ENCODE measurements around the gene SYS1. TPM values are rescaled to one million over a fixed set of nuclear protein-coding genes. Genes with fewer than 3 reads are reported as not detected.

SYS1 gene
- total RNA-seq, 1 donor from 2014 or later = 12.7 TPM

Other genes with a start within 250 kb of the SYS1 start
- gene WFDC5, start 248.0 kb upstream of the SYS1 start, total RNA-seq = 5.2 TPM
- 1.1 TPM for gene WFDC12, start 238.7 kb upstream of the SYS1 start, total RNA-seq
- 509 TPM for gene PI3, start 188.3 kb upstream of the SYS1 start, total RNA-seq
- gene SEMG1, start 156.1 kb upstream of the SYS1 start, total RNA-seq = not detected
- gene SEMG2, start 141.8 kb upstream of the SYS1 start, total RNA-seq = not detected
- gene SLPI, start 108.6 kb upstream of the SYS1 start, total RNA-seq = 52.0 TPM
- gene RBPJL, start 56.3 kb upstream of the SYS1 start, total RNA-seq = not detected
- gene MATN4, start 54.9 kb upstream of the SYS1 start, total RNA-seq = 0.99 TPM
- 48.8 TPM for gene SDC4, start 14.7 kb upstream of the SYS1 start, total RNA-seq
- not detected for gene TP53TG5, start 15.2 kb downstream of the SYS1 start, total RNA-seq
- 10.3 TPM for gene DBNDD2, start 45.1 kb downstream of the SYS1 start, total RNA-seq
- gene PIGT, start 53.0 kb downstream of the SYS1 start, total RNA-seq = 20.9 TPM
- 0.39 TPM for gene WFDC2, start 106.6 kb downstream of the SYS1 start, total RNA-seq
- not detected for gene SPINT3, start 152.5 kb downstream of the SYS1 start, total RNA-seq
- gene WFDC6, start 176.3 kb downstream of the SYS1 start, total RNA-seq = not detected
- not detected for gene EPPIN, start 184.2 kb downstream of the SYS1 start, total RNA-seq
- gene WFDC8, start 216.1 kb downstream of the SYS1 start, total RNA-seq = not detected